A673 (cell line): ENCODE data around the gene PTPRK.

Experiments used
- CTCF ChIP-seq: fragments of 300-800, 200-600 bp; sonication (generic); conservative IDR thresholded peaks from 2 replicates; pipeline ENCODE4 v1.5.1; 2017; ENCODE audit warnings: low read depth, mild to moderate bottlenecking, antibody characterized with exemption, low read length, moderate library complexity, mixed read lengths
- EZH2 ChIP-seq: fragments of 200-600 bp; sonication (generic); IDR thresholded peaks from 2 replicates; pipeline ENCODE4 v1.6.1; 2017; ENCODE audit warnings: borderline replicate concordance, low read depth, mild to moderate bottlenecking, mixed read lengths, antibody characterized with exemption, low read length; ENCODE audit not compliant: poor library complexity, severe bottlenecking

GRCh38 chr6:128280066-128280465 is 240.3 kb downstream of the PTPRK start:
- TF ChIP-seq CTCF (no peak), EZH2 (no peak)
